Keratinocyte (primary cell): ENCODE results near the gene FKBP11.

Source experiments
- CTCF ChIP-seq, 3 experiments: IDR thresholded peaks in 1 of 3; conservative IDR thresholded peaks in 1 of 3; optimal IDR thresholded peaks in 1 of 3; 2 replicates in 2 of 3; 3 replicates in 1 of 3; pipeline versions ENCODE3 to v1.5.1; 2011; ENCODE audit warnings: low read length in 3 of 3, mild to moderate bottlenecking in 3 of 3, moderate library complexity in 2 of 3, control low read depth in 1 of 3, inconsistent platforms in 1 of 3; ENCODE audit not compliant: insufficient read depth in 2 of 3; ENCODE audit errors: extremely low read depth in 1 of 3
- EZH2 ChIP-seq: IDR thresholded peaks from one replicate; pipeline ENCODE4 v1.6.1; 2012; ENCODE audit warnings: inconsistent platforms, mild to moderate bottlenecking, low read length, moderate library complexity

- TF ChIP-seq CTCF (optimal IDR thresholded peaks at IDR 0.05 in 1 of 3, IDR thresholded peaks at IDR 0.05 in 1 of 3, conservative IDR thresholded peaks at IDR 0.05 in 1 of 3; ENCODE audit: extremely low read depth in 1 of 3, insufficient read depth in 2 of 3, low read length in 3 of 3), result peak; percentile 35 to 57 (median 47)
- no peak for TF ChIP-seq EZH2
These were observed 48.8 kb upstream of the FKBP11 start for GRCh38 chr12:48973941-48974673.
